Stimulated activated naive CD4-positive, alpha-beta T cell (primary cell): ENCODE results near the gene PERCC1.
"Not testable (repeated sequence)": the region's sequence is repeated elsewhere in the genome, so short reads cannot be mapped to it uniquely, and the experiment has no call there.

Experiments used
- DNase-seq, 6 experiments: peaks; one replicate each; lab custom pipeline; 2025; lab: John Stamatoyannopoulos, UW

Gene PERCC1

DNA sequence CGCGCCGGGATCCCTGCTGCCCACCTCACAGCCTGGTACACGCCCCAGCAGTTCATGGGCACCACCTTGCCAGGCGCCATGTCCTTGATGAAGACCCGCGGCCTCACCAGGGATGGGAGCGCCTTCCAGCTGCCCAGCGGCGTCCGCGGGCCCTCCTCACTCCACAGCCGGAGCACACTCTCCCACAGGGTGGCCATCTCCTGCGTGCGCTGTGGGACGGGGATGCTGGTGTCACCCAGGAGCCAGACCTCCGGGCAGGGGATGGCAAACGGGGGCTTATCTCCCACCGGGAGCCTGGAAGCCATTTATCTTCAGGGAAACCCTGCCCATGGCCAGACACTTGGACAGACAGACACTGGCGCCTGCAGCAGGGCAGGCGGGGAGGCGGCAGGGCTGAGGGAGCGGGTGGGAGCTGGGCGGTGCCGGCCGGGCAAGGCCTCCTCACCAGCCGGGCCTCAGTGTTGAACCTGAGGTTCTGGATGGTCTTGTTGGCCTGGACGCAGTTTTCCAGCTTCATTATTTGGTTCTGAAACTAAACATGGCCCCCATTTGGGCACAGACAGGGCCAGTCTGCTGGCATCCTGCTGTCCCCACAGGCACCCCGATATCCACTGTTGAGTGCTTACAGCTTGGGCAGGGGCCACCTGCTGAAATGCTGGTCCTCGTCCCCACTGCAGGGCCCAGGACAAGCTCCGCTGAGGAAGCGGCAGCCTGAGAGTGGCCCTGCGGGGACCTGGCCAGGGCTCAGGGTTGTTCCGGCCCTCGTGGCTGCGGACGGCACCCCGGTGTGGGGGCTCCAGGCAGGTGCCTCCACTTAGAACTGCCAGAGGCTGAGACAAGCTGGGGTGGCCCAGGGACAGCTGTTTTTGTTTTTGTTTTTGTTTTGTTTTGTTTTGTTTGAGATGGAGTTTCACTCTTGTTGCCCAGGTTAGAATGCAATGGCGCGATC is 4.0 kb downstream of the PERCC1 start:
- DNase-seq: no peak

DNA sequence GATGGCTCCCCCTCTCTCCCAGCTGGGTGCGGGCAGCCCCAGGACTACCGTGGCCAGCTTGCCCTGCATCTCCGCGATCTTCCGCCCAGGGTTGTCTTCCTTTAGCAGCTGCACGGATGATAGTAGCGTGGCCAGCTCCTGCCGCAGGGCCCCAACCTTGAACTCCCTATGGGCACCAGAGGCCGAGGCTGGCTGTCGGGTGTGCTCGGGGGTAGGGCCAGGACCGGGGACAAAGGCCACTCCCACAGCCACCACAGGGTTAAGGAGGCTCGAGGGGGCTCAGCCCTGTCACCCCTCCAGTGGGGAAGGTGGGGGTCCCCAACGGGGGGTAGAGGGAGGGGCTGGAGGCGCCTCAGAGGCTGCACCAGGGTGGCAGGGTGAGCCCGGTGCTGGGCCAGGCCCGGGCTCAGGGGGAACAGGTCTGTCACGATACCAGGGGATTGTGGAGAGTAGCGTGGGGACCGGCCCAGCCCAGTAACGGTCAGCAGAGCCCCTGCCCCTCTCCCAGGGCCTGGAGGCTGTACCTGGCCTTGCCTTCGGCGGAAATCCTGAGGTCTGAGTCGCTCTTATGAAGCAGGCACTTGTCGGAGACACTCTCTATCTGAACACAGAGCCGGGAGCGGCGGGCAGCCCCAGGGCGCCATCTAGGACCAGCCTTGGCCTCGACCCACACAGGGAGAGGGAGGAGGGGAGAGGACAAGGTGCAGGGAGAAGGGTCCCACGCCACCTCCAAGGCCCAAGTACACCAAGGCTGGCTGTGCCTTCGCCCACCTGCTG is 5.2 kb downstream of the PERCC1 start:
- DNase-seq: no peak

DNA sequence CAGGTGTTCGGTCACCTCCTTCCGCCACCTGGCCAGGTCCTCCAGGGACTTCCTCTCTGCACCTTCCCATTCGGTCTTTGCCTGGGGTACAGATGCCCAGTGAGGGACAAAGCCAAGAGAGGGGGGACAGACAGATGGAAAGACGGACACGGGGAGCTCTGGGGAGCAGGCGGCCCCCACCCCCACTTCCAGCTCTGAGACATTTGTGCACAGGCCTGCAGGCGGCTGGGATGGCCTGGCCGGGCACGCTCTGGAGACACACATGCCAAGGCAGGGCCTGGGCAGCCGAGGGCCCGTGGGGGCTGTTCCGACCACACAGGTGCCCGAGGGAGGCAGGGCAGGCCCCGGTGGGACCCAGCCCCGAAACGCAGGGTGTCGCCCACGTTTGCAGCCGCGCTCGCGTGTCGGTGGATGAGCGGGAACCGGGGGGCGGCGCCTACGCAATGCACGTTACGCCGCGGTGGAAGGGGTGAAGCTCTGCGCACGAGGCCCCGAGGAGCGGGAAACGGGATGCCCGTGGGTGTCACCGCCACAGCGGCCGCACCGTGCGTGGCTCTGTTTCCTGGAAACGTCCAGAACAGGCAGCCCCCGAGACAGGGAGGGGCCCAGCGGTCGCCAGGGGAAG is 6.0 kb downstream of the PERCC1 start:
- DNase-seq: no peak

DNA sequence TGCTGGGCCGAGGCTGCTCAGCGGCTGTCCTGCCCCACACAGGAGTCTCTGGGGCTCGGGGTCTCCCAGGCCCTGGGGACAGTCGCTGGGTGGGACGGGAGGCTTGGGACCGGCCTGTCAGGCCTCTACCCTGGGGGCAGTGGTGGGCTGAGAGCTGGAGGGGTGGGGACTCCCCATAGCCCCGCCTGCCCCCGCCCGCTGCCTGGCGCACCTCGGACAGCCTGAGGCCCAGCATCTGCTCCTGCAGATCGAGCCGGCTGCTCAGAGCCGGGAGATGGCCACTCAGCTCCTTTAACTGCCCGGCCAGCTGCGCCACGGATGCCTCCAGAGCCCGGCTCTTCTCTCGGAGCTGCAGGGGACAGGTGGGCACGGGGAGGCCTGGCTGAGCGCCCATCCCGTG is 6.7 kb downstream of the PERCC1 start:
- DNase-seq: no peak

DNA sequence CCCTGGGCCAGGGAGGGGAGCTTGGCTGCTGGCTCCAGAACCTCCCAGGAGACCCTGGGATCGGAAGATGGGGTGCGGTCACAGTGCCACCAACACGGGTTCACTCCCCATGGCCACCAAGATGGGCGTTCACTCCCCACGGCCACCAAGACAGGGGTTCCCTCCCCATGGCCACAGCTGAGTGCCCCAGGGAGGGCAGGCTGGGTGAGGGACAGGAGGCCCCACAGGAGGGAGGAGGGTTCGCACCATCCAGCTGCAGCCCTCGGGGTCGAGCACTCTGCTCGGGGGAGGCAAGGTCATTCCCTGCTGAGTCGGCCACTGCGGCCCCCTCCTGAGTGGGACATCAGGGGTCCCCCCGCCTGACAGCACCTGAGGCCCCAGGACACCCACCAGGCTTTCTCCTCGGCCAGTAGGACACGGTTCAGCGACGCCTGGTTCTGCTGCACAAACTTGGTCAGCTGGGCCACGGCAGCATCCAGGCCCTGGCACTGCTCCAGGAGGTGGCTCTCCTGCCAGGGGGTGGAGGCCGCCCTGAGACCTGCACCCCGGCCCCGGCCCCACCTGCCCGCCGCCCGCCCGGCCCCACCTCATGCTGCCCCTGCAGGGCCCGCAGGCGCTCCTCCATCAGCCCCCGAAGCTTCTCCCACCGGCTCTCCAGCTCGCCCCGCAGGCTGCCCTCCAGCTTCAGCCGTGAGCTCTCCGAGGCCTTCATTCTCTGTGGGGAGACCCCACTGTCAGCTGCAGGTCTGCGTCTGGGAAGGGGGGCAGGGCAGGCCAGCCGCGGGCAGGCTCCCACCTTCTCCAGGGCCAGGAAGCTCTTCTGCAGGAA is 7.6 kb downstream of the PERCC1 start:
- no peak for DNase-seq

DNA sequence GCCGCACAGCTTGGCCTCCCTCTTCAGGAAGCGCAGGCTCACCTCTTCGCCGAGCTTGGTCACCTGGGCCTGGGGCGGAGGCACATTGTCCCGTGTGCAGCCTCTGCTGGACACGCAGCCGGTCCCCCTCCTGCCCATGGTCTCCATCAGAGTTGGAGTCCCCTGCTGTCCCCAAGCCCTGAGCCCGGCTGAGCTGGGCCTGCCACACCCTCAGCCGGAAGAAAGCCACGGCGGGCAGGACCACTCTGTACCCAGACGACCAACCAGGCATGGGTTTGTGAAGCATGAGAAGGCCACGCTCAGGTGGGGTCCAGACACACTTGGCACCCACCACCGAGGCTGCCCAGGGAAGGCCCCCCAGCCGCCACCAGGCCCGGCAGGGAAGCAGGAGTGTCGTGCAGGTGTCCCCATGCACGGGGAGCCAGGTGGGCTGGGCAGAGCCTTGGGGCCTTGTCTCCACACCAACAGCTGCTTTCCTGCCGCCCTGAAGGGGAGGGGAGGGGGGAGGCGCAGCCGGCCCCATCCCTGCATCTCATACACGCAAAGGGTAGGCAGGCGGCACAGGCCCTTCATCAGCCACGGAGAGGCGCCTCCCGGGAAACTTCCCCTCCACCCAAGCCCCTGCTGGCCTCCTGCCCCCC is 8.3 kb downstream of the PERCC1 start:
- DNase-seq: no peak

DNA sequence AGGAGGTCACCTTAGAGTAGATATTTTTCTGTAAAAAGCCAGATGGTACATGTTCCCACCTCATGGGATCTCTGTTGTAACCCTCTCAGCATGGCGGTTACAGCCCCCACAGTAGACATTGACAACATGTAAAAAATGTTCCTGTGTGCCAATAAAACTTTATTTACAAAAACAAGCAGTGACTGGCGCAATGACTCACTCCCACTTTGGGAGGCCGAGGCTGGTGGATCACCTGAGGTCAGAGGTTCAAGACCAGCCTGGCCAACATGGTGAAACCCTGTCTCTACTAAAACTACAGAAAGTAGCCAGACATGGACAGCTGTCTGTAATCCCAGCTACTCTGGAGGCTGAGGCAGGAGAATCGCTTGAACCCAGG is 8.8 kb downstream of the PERCC1 start:
- DNase-seq: not testable (repeated sequence)

DNA sequence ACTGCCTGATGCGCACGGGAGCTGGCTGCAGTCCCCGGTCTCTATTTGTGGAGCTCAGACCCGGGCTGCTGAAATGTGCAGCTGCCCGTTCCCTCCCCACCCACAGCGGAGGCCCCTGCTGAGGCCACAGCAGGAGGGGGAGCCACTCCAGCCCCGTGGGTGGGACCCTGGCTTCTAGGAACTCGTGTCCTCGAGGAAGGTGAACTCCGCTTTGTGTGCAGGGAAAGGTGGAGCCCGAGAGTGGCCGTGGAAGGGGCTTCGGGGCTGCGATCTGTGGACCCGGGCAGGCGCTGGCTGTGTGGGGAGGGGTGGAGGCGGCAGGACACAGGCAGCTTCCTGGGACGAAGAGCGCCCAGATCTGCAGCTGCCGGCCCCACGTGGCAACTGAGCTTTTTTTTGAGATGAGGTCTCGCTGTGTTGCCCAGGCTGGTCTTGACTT is 10.5 kb downstream of the PERCC1 start:
- no peak for DNase-seq

DNA sequence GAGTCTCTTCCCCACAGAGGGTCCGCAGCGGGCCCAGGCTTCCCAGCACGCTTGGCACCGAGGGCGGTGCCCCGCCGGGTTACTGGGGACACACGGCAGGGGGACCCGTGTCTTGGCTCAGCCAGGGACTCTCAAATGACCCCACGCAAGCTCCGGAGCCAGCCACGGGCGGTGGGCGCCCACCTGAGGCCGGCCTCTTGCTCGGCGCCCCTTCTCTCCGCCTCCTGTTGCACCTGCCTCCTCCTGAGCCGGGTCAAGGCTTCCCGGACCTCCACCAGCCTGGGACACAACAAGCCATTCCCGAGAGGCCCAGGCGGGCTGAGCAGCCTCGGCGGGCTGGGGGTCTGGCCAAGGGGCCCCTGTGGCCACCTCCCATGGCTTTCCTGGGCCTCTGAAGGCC is 11.8 kb downstream of the PERCC1 start:
- DNase-seq: no peak

DNA sequence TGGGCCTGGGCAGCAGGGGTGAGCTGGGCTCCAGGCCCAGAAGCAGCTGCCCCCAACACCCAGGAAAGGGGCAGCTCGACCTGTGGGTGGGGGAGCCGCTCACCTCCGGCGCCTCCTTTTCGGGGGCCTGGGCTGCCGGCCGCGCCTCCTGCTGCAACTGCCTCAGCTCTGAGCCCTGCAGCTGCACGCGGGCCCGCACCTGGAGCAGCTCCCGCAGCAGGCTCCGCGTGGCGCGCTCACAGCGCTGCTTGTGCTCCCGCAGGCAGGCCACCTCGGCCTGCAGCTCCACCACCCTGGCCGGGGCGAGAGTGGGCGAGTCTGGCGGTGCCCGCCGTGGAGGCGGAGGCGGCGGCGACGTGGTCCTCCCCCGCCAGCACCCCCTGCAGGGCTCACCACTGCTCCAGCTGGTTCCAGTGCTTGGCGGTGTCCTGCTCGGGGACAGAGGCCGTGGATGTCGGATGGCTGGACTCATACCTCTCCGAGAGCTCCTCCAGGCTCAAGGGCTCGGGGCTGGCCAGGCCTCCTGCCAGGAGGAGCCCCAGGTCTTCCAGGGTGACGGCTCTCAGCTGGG is 12.6 kb downstream of the PERCC1 start:
- DNase-seq: no peak

DNA sequence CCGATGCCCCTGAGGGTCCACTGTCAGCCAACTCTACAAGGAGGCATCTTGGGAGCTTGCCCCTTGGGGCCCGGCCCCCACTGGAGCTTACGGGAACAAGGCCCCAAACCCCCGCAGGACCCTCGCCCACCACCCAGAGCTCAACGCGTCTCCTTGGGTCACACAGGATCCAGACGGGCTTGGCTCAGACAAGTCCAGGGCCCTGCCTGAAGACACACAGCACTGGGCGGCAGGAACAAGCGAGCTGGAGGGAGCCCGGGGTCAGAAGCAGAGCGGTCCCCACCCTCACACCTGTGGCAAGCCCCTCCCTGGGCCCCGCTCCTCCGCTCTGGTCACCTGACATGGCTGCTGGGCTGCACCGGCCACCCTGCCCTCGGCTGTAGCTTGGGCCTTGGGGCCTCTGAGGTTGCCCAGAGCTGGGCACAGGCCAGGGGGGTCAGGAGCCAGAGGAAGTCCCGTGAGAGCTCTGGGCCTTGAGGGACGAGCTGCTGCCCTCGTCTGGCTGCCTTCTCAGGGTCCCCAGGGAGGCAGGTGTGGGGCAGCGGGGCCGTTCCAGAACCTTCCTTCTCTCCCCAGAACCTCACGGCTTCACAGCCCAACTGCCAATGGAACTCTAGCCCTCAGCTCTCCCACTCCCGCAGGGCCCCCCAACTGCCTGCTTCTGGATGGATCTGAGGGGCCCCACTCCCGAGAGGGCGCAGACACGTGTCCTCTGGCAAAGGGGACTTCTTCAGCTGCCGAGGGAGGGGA is 13.3 kb downstream of the PERCC1 start, which contains the start of gene CCDC154:
Gene CCDC154 (minus strand): TSS at position 577 of the 750 bp plus-strand sequence. CDS start 234 bp downstream, at position 343.
- DNase-seq: no peak

DNA sequence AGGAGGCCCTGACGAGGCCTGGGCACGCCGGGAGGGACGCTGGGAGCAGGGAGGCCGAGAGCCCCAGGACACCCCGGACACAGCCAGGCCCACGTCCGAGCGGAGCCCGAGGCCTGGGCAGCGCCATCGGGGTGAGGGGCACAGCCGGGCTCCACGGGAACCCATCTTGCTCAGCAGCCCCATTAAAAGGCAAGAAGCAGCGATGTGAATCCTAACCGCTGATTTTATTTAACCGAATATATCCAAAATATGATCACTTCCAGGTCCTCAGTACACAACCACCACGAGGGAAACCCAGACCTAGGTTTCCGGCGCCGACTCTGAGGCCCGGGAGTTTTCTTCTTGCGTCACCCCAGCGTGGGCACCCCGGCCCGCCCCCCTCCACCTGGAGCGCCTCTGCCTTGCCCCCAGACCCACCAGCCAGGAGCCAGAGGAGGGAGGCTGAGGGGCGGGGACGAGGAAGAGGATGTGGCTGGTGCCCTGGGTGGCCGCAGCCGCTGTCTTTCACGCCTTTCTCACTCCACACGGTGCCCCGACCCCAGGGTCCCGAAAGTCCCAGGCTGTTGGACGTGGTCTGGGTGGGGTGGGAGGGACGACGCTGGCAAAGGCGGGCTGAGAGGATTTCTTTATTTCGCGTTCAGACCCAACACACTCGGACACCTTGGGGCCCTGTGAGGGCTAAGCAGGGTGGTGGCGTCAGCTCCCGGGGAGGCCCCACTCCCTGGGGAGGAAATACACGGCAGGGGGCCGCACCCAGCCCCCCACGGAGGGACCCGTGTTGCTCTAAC is 14.0 kb downstream of the PERCC1 start:
- DNase-seq: no peak

DNA sequence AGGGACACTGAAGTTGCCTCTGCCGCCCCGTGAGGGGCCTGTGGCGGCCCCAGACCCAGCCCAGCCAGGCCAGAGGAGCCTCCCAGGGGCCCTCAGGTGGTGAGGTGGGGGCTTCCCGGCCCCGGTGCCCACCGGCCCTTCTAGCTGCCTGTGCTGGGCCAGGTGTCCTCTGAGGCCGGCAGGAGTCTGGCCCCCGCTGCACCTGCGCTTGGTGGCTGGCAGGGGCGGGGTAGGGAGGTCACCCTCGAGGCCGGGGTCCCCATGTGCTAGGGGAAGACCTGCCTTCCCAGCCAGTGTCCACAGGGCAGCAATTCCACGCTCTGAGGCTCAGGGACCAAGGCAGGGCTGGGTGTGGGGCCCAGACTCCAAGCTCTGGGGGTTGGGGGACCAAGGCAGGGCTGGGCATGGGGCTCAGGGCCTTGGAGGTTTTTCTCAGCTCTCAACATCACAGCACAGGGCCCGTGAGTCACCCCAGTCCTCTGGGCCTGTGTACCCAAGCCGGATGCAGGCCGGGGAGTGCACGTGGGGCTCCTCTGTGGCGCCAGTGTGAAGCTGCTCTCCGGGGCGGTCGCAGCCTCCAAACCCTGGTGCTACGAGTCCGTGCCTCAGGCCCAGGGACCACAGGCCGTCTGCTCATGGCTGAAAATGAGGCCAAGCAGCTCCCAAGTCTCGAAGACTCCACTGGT is 14.8 kb downstream of the PERCC1 start:
- no peak for DNase-seq

DNA sequence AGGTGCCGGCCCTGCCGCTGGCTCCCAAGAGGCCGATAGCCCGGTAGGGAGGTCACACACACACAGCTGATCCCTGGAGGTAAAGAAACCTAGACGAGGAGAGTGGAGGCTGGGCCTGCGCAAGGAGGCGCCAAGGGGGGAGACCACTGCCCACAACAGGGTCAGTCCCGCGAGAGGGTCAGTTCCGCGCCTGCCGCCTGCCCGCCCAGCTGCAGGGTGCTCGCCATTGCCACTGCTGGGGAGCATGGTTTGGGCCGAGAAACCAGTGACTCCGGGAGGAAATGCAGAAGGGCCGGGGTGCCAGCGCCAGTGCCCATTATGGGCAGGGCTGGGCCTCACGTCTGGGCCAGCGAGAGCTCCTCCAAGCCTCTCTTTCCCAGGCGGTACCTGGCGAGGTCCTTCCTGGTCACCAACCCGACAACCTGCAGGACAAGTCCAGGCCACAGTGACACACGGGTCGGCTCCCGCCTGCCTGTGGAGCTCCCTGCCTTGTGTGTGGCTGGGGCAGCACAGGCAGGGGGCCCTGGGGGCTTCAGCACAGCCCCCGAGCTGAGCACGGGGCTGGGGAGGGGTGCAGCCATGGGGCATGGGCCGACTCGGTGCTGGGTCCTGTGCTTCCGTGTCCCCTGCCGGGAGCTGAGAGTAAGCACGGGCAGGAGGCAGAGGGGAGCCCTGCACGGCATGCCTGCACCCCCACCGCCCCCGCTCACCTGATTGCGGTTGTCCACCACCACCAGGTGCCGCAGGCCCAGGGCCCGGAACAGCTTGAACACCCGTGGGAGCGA is 15.6 kb downstream of the PERCC1 start:
- no peak for DNase-seq

DNA sequence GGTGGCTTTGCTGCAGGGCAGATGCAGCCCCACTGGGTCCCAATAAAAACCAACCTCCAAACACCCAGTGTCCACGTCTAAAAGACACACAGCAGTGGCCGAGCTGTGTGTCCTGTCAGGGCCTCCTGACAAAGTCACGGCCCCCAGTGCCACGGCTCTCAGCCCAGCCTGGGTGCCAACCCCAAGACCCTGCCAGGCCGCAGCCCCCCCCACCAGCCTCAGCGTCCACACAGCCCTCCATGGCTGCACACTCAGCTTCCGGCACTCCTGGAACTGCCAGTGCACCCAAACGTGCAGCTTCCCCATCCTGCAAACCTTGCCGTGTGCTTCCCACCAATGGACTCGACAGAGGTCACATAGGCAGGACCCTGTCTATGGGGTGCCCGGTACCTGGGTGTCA is 17.1 kb downstream of the PERCC1 start:
- DNase-seq: no peak

DNA sequence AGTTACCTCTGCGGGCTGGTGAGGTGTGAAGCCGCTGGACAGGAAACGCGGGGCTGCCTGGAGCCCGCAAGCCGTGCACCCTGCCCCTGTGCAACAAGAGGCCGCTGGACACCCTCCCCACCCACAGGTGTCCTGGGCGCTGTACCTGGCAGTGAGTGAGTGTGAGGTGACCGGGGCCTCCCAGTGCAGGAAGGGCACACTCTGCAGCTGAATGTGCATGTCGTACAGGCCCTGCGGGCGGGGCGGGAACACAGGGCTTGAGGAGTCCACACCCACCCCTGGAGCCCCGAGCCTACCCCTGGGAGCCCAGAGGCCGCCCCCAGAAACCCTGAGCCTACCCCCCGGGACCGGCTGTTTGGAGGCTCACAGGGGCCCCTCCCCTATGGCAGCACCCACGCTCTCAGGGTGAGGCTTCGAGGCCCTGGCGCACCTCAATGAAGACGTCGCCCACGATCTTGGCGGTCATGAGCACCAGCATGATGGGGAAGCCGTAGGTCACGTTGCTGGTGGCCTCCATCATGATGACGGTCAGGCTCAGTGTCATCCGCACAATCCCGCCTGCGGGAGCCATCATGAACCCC is 17.7 kb downstream of the PERCC1 start:
- DNase-seq: no peak

DNA sequence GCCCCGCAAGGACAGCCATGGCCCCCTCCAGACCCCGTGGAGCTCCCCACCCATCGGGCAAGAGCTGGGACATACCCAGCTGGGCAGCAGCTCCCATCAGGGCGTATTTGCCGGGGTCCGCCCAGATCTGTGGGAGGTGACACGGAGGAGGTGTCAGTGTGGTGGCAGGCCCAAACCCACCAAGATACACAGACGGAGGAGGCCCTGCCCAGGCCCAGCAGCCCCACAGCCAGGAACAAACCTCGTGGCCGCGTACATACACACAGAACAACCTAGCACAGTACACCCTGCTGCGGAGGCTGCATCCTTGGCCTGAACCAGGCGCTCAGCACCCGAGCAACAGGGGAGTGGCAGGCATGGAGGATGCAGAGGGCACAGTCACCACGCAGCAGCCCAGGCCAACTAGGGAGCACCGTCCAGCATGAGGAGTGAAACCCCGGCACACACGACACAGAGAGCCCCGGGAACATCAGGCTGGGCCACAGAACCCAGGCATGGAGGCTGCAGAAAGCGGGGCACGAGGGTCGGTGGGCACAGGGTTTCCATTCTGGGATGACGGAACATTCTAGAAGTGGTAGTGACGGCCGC is 18.4 kb downstream of the PERCC1 start:
- DNase-seq: no peak
